ENCODE measurements around the gene RIPOR2.

DNA sequence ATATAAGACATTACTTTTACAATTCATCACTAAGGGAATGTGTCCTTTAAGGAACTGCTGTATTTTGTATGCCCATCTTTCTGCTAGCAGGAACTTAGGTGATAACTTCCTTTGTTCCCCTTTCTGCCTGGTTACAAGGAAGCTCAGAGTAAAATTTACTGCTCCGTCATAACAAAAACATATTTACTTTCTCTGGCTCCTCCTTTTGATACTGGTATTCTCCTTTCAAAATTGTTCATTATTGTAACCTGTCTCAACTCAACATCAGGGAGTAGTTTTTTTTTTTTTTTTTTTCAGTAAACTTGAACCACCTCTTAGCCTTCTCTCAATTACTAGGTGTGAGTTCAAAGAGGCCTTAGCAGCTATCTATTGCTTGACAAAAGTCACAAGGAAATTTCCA, 37.1 kb downstream of the RIPOR2 start:
- TF ChIP-seq GATA2 (IDR thresholded peaks at IDR 0.05; ENCODE audit: low read depth, low read length) = no peak
- TF ChIP-seq GATA3 (IDR thresholded peaks at IDR 0.05; ENCODE audit: low read depth, low read length) = no peak

All from SH-SY5Y (cell line).